ENCODE measurements around the gene APOO. TPM values are rescaled to one million over a fixed set of nuclear protein-coding genes. Genes with fewer than 3 reads are reported as not detected.

The APOO gene
- total RNA-seq, 2 donors from 2014 or later, result 47.9 to 74.2 TPM

DNA sequence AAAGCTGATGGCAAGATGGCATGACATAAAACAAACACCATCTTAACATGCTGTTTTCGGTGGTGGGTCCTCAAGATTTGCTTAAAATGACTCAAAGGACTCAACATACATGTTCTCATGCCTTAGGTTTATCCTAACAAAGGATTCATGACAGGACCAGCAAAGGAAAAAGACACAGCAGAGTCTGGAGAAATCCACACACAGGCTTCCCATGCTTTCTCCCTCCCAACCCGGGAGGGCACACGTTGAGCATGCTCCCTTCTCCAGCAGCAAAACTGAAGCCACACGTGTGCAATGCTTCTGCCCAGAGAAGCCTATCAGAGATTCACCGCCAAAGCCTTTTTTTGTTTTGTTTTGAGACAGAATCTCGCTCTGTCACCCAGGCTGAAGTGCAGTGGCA, 84.9 kb downstream of the APOO start:
- H3K36me3 ChIP-seq (ENCODE audit: control insufficient read depth, insufficient read depth, low read length), result no peaks in the 10 kb centered on the region
- DNase-seq, result no peak
- no peak overlapping the region for H3K4me3 ChIP-seq (ENCODE audit: low read length)
- H3K4me1 Mint-ChIP-seq, result no peaks in the 10 kb centered on the region
- WGBS, 2 experiments (ENCODE audit: insufficient coverage in 1 of 2, insufficient read length in 1 of 2), result 87 to 100% methylated on average over 3 to 6 of the region's 6 CpGs
- H3K27ac ChIP-seq (ENCODE audit: low read depth, low read length), result no peak overlapping the region
- TF ChIP-seq, protein P1, sequence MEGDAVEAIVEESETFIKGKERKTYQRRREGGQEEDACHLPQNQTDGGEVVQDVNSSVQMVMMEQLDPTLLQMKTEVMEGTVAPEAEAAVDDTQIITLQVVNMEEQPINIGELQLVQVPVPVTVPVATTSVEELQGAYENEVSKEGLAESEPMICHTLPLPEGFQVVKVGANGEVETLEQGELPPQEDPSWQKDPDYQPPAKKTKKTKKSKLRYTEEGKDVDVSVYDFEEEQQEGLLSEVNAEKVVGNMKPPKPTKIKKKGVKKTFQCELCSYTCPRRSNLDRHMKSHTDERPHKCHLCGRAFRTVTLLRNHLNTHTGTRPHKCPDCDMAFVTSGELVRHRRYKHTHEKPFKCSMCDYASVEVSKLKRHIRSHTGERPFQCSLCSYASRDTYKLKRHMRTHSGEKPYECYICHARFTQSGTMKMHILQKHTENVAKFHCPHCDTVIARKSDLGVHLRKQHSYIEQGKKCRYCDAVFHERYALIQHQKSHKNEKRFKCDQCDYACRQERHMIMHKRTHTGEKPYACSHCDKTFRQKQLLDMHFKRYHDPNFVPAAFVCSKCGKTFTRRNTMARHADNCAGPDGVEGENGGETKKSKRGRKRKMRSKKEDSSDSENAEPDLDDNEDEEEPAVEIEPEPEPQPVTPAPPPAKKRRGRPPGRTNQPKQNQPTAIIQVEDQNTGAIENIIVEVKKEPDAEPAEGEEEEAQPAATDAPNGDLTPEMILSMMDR (conservative IDR thresholded peaks at IDR 0.05), result no peak
- H3K27ac Mint-ChIP-seq, result no peak overlapping the region
- H3K27me3 ChIP-seq (ENCODE audit: control insufficient read depth, insufficient read depth, low read length, poor library complexity, severe bottlenecking), result no peaks in the 10 kb centered on the region
- no peaks in the 10 kb centered on the region for H3K9me3 Mint-ChIP-seq
- H3K4me1 ChIP-seq (ENCODE audit: control insufficient read depth, insufficient read depth, low read length), result no peaks in the 10 kb centered on the region
- H3K4me3 Mint-ChIP-seq, result no peak overlapping the region
- H3K36me3 Mint-ChIP-seq (ENCODE audit: low read depth), result no peaks in the 10 kb centered on the region
- H3K9ac ChIP-seq (ENCODE audit: extremely low read depth, low read length, poor library complexity, severe bottlenecking), result no peak overlapping the region
- H3K27me3 Mint-ChIP-seq (ENCODE audit: insufficient read depth), result no peaks in the 10 kb centered on the region
- no peaks in the 10 kb centered on the region for H3K9me3 ChIP-seq (ENCODE audit: control insufficient read depth, low read length)

- no peaks in the 10 kb centered on the region for H3K9me3 Mint-ChIP-seq
- no peaks in the 10 kb centered on the region for H3K4me1 Mint-ChIP-seq
- WGBS, 2 experiments (ENCODE audit: insufficient coverage in 1 of 2, insufficient read length in 1 of 2), result 90 to 100% methylated on average over 1 to 3 of the region's 3 CpGs
- no peak overlapping the region for H3K4me3 ChIP-seq (ENCODE audit: low read length)
- no peak overlapping the region for H3K9ac ChIP-seq (ENCODE audit: extremely low read depth, low read length, poor library complexity, severe bottlenecking)
- DNase-seq, result no peak
- TF ChIP-seq, protein P1 (conservative IDR thresholded peaks at IDR 0.05), result no peak
- no peaks in the 10 kb centered on the region for H3K36me3 ChIP-seq (ENCODE audit: control insufficient read depth, insufficient read depth, low read length)
- no peaks in the 10 kb centered on the region for H3K27me3 Mint-ChIP-seq (ENCODE audit: insufficient read depth)
- no peaks in the 10 kb centered on the region for H3K9me3 ChIP-seq (ENCODE audit: control insufficient read depth, low read length)
- H3K36me3 Mint-ChIP-seq (ENCODE audit: low read depth), result no peaks in the 10 kb centered on the region
- H3K27ac Mint-ChIP-seq, result no peak overlapping the region
- H3K27ac ChIP-seq (ENCODE audit: low read depth, low read length), result no peak overlapping the region
- H3K4me1 ChIP-seq (ENCODE audit: control insufficient read depth, insufficient read depth, low read length), result no peaks in the 10 kb centered on the region
- no peak overlapping the region for H3K4me3 Mint-ChIP-seq
- H3K27me3 ChIP-seq (ENCODE audit: control insufficient read depth, insufficient read depth, low read length, poor library complexity, severe bottlenecking), result no peaks in the 10 kb centered on the region
These were observed 85.3 kb downstream of the APOO start for GRCh38 chrX:23822397-23822796.

GRCh38 chrX:23821847-23822246, 85.9 kb downstream of the APOO start:
- no peaks in the 10 kb centered on the region for H3K36me3 Mint-ChIP-seq (ENCODE audit: low read depth)
- DNase-seq, result no peak
- H3K27ac Mint-ChIP-seq, result no peak overlapping the region
- H3K4me3 ChIP-seq (ENCODE audit: low read length), result no peak overlapping the region
- no peaks in the 10 kb centered on the region for H3K4me1 Mint-ChIP-seq
- 100% methylated on average over 1 to 2 of the region's 2 CpGs for WGBS, 2 experiments (ENCODE audit: insufficient coverage in 1 of 2, insufficient read length in 1 of 2)
- no peaks in the 10 kb centered on the region for H3K27me3 ChIP-seq (ENCODE audit: control insufficient read depth, insufficient read depth, low read length, poor library complexity, severe bottlenecking)
- H3K9me3 Mint-ChIP-seq, result no peaks in the 10 kb centered on the region
- no peaks in the 10 kb centered on the region for H3K9me3 ChIP-seq (ENCODE audit: control insufficient read depth, low read length)
- H3K27me3 Mint-ChIP-seq (ENCODE audit: insufficient read depth), result no peaks in the 10 kb centered on the region
- no peak overlapping the region for H3K27ac ChIP-seq (ENCODE audit: low read depth, low read length)
- no peaks in the 10 kb centered on the region for H3K36me3 ChIP-seq (ENCODE audit: control insufficient read depth, insufficient read depth, low read length)
- no peak overlapping the region for H3K9ac ChIP-seq (ENCODE audit: extremely low read depth, low read length, poor library complexity, severe bottlenecking)
- TF ChIP-seq, protein P1 (conservative IDR thresholded peaks at IDR 0.05), result no peak
- H3K4me3 Mint-ChIP-seq, result no peak overlapping the region
- H3K4me1 ChIP-seq (ENCODE audit: control insufficient read depth, insufficient read depth, low read length), result no peaks in the 10 kb centered on the region

Measured in endodermal cell (in vitro differentiated cells).